ENCODE results near the gene DNASE1L2. TPM values are rescaled to one million over a fixed set of nuclear protein-coding genes. Genes with fewer than 3 reads are reported as not detected.

The DNASE1L2 gene
- polyA plus RNA-seq, 1 experiment: 0.38 TPM

DNA sequence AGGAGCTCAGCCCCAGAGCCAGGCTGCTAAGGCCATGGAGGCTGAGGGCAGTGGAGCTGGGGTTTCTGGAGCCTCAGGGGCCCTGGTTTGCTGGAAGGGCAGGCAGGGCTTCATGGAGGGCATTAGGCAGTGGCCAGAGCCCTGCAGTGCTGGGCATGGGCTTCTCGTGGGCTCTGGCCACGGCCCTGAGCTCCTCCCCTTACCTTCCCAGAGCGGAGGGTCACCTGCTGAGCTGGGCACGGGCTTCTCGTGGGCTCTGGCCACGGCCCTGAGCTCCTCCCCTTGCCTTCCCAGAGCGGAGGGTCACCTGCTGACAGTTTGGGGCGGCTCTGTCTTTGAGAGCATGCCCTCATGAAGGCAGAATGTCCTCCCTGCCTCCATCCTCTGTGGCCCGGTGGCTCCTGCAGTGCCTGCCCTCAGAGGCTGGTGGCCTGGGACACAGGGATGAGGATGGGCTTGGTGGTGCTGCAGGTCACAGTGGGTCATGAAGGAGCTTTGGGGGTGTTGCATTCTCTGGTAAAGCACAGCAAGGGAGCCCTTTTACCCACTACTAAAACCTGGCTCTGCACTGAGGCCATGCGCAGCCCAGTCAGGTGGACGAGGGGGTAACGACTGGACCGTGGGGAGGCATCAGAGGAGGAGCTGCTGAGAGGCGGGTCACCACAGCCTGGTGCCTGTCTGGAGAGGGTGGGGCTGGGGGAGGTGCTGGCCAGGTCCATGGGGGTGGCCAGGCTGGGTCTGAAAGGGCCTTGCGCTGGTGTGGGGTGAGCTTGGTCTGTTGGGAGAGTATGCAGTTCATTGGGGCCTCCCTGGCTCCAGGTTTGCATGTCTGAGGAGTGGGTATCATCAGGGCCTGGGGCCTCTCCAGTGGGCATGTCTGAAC is 34.6 kb downstream of the DNASE1L2 start:
- CTCF ChIA-PET: interaction anchor here (0.9 to 1.5 kb wide), 3 partner anchors 10 to 231 kb away, joined by 3 to 4 read pairs (median 3); no protein-coding TSS in a partner anchor
- Histone ChIP-seq H3K36me3 (ENCODE audit: control insufficient read depth, insufficient read depth, low read length) (peaks cover 2% of the 10 kb centered on the region), H3K4me3 (ENCODE audit: low read depth, low read length) (no peak overlapping the region), H3K27me3 (ENCODE audit: control insufficient read depth, insufficient read depth, low read length) (no peaks in the 10 kb centered on the region)
- no peak for TF ChIP-seq CTCF (IDR thresholded peaks at IDR 0.05; ENCODE audit: insufficient read depth, low read depth, low read length)
- POLR2A ChIA-PET: no interaction called here
- DNase-seq (ENCODE audit: low read depth): no peak

- TF ChIP-seq CTCF (IDR thresholded peaks at IDR 0.05; ENCODE audit: insufficient read depth, low read depth, low read length): no peak
- ChIA-PET CTCF (no interaction called here), POLR2A (no interaction called here)
- Histone ChIP-seq H3K36me3 (ENCODE audit: control insufficient read depth, insufficient read depth, low read length) (no peaks in the 10 kb centered on the region), H3K27me3 (ENCODE audit: control insufficient read depth, insufficient read depth, low read length) (no peaks in the 10 kb centered on the region), H3K4me3 (ENCODE audit: low read depth, low read length) (no peak overlapping the region)
- no peak for DNase-seq (ENCODE audit: low read depth)
These were observed 35.7 kb downstream of the DNASE1L2 start for GRCh38 chr16:2271848-2272461.

GRCh38 chr16:2273484-2273883 is 37.2 kb downstream of the DNASE1L2 start:
- Histone ChIP-seq H3K4me3 (ENCODE audit: low read depth, low read length) (no peak overlapping the region), H3K36me3 (ENCODE audit: control insufficient read depth, insufficient read depth, low read length) (no peaks in the 10 kb centered on the region), H3K27me3 (ENCODE audit: control insufficient read depth, insufficient read depth, low read length) (no peaks in the 10 kb centered on the region)
- POLR2A ChIA-PET: no interaction called here
- no peak for DNase-seq (ENCODE audit: low read depth)
- CTCF ChIA-PET: interaction anchor here (0.8 kb wide), 1 partner anchor 12 kb away, joined by 3 read pairs; no protein-coding TSS in a partner anchor
- TF ChIP-seq CTCF (IDR thresholded peaks at IDR 0.05; ENCODE audit: insufficient read depth, low read depth, low read length): no peak

GRCh38 chr16:2273931-2274330 is 37.7 kb downstream of the DNASE1L2 start:
- DNase-seq (ENCODE audit: low read depth): no peak
- H3K36me3 ChIP-seq (ENCODE audit: control insufficient read depth, insufficient read depth, low read length): no peaks in the 10 kb centered on the region
- no peak for TF ChIP-seq CTCF (IDR thresholded peaks at IDR 0.05; ENCODE audit: insufficient read depth, low read depth, low read length)
- CTCF ChIA-PET: interaction anchor here (0.8 kb wide), 1 partner anchor 12 kb away, joined by 3 read pairs; no protein-coding TSS in a partner anchor
- POLR2A ChIA-PET: no interaction called here
- H3K4me3 ChIP-seq (ENCODE audit: low read depth, low read length): no peak overlapping the region
- H3K27me3 ChIP-seq (ENCODE audit: control insufficient read depth, insufficient read depth, low read length): no peaks in the 10 kb centered on the region

Measured in BJ (cell line).